Liver (tissue), 9 donors: ENCODE measurements around the gene SHTN1. TPM values are rescaled to one million over a fixed set of nuclear protein-coding genes. Genes with fewer than 3 reads are reported as not detected.

Experiments
- DNase-seq: peaks from one replicate; pipeline ENCODE4 v3.0.0-alpha.2; 2017; ENCODE audit warnings: low spot score
- H3K27ac ChIP-seq, 2 donors: one replicate each; pipeline ENCODE4 v1.7.0; 2013; ENCODE audit warnings: inconsistent platforms in 2 of 2, low read length in 2 of 2, control low read depth in 1 of 2, low read depth in 1 of 2, mild to moderate bottlenecking in 1 of 2
- H3K27me3 ChIP-seq, 4 donors: one replicate each; pipeline versions ENCODE4 v1.6.1 to v1.7.0; 2013; ENCODE audit warnings: low read length in 3 of 4, inconsistent platforms in 1 of 4, mild to moderate bottlenecking in 1 of 4, moderate library complexity in 1 of 4; ENCODE audit not compliant: control insufficient read depth in 4 of 4, insufficient read depth in 4 of 4
- H3K36me3 ChIP-seq, 4 donors: one replicate each; pipeline versions ENCODE4 v1.6.1 to v1.7.0; 2013; ENCODE audit warnings: low read length in 3 of 4, mild to moderate bottlenecking in 3 of 4, low read depth in 1 of 4, moderate library complexity in 1 of 4; ENCODE audit not compliant: control insufficient read depth in 4 of 4, insufficient read depth in 3 of 4
- H3K4me1 ChIP-seq, 4 donors: one replicate each; pipeline versions ENCODE4 v1.6.1 to v1.7.0; 2013; ENCODE audit warnings: low read length in 3 of 4, mild to moderate bottlenecking in 3 of 4, moderate library complexity in 1 of 4; ENCODE audit not compliant: control insufficient read depth in 4 of 4, insufficient read depth in 4 of 4
- H3K4me3 ChIP-seq, 3 donors: one replicate each; pipeline versions ENCODE4 v1.6.1 to v1.7.0; 2013; ENCODE audit warnings: low read length in 3 of 3, control low read depth in 1 of 3, low read depth in 1 of 3, mild to moderate bottlenecking in 1 of 3
- H3K9ac ChIP-seq, 2 donors: one replicate each; pipeline ENCODE4 v1.7.0; 2013; ENCODE audit warnings: low read length in 2 of 2, mild to moderate bottlenecking in 2 of 2, moderate library complexity in 2 of 2, control low read depth in 1 of 2, low read depth in 1 of 2
- H3K9me3 ChIP-seq, 4 donors: one replicate each; pipeline versions ENCODE4 v1.6.1 to v1.7.0; 2013; ENCODE audit warnings: low read length in 3 of 4; ENCODE audit not compliant: control insufficient read depth in 4 of 4
- EGR1 ChIP-seq, 2 donors: IDR thresholded peaks; 2 replicates each; pipeline ENCODE4 v1.6.1; 2016 to 2018; ENCODE audit warnings: antibody characterized with exemption in 2 of 2, low read depth in 2 of 2
- FOXA1 ChIP-seq: IDR thresholded peaks from 2 replicates; pipeline ENCODE4 v1.6.1; 2016; ENCODE audit warnings: antibody characterized with exemption
- FOXA2 ChIP-seq: IDR thresholded peaks from 2 replicates; pipeline ENCODE4 v1.6.1; 2016; ENCODE audit warnings: antibody characterized with exemption
- GABPA ChIP-seq, 2 donors: IDR thresholded peaks in 1 of 2; conservative IDR thresholded peaks in 1 of 2; 2 replicates each; pipeline ENCODE4 v1.6.1; 2016; ENCODE audit warnings: antibody characterized with exemption in 2 of 2, mild to moderate bottlenecking in 1 of 2, moderate library complexity in 1 of 2
- HNF4A ChIP-seq, 2 donors: conservative IDR thresholded peaks; 2 replicates each; pipeline ENCODE4 v1.6.1; 2016; ENCODE audit warnings: antibody characterized with exemption in 2 of 2, mild to moderate bottlenecking in 2 of 2
- HNF4G ChIP-seq: IDR thresholded peaks from 2 replicates; pipeline ENCODE4 v1.6.1; 2016; ENCODE audit warnings: antibody characterized with exemption
- JUND ChIP-seq, 2 donors: IDR thresholded peaks; 2 replicates each; pipeline ENCODE4 v1.6.1; 2016; ENCODE audit warnings: antibody characterized with exemption in 2 of 2
- NR2F2 ChIP-seq: IDR thresholded peaks from 2 replicates; pipeline ENCODE4 v1.6.1; 2016; ENCODE audit warnings: antibody characterized with exemption
- RXRA ChIP-seq, 2 donors: IDR thresholded peaks; 2 replicates each; pipeline ENCODE4 v1.6.1; 2017 to 2018; ENCODE audit warnings: antibody characterized with exemption in 2 of 2, mild to moderate bottlenecking in 1 of 2
- SP1 ChIP-seq: IDR thresholded peaks from 2 replicates; pipeline ENCODE4 v1.6.1; 2018; ENCODE audit warnings: antibody characterized with exemption, mild to moderate bottlenecking
- TAF1 ChIP-seq: conservative IDR thresholded peaks from 2 replicates; pipeline ENCODE4 v1.6.1; 2016; ENCODE audit warnings: antibody characterized with exemption, mild to moderate bottlenecking
- WGBS: extraction: QIAGEN DNeasy Blood & Tissue Kit; methylation state at CpG from one replicate; pipeline ENCODE4 v1.1.7; 2013; 5-methylcytosine and 5-hydroxymethylcytosine counted together
- polyA plus RNA-seq, 2 donors: library from polyadenylated mRNA; stranded (reverse) in 1 of 2; unstranded in 1 of 2; fragments of 200-250 nt in 1 of 2; fragments of >200 nt in 1 of 2; fragmentation: Nextera tagmentation in 1 of 2; extraction: Ambion mirVana in 1 of 2; gene quantifications; one replicate each; pipeline versions ENCODE4 v1.2.1 to v1.2.3, GENCODE V29; 2013 to 2015
- total RNA-seq, 2 donors: library from RNA; depleted of rRNA; stranded (reverse); fragments of >200 nt; gene quantifications; one replicate each; pipeline ENCODE4 v1.2.3, GENCODE V29; 2014
- TF ChIP-seq, protein P1 (sequence below): IDR thresholded peaks from 2 replicates; pipeline ENCODE4 v1.6.1; 2016; ENCODE audit warnings: antibody characterized with exemption
- TF ChIP-seq, protein P2 (sequence below): fragments of 150-350 bp; IDR thresholded peaks from 2 replicates; pipeline ENCODE4 v1.5.1; 2017; ENCODE audit warnings: improper control_type of control experiment, low read depth, low read length; ENCODE audit not compliant: missing input control
- TF ChIP-seq, protein P3 (sequence below): IDR thresholded peaks from 2 replicates; pipeline ENCODE4 v1.6.1; 2016; ENCODE audit warnings: antibody characterized with exemption
- TF ChIP-seq, protein P4 (sequence below): IDR thresholded peaks from 2 replicates; pipeline ENCODE4 v1.6.1; 2016; ENCODE audit warnings: antibody characterized with exemption, mild to moderate bottlenecking
- TF ChIP-seq, protein P5 (sequence below): IDR thresholded peaks from 2 replicates; pipeline ENCODE4 v1.6.1; 2016; ENCODE audit warnings: antibody characterized with exemption
- donor health status: healthy.
- donor health status: healthy.
- donor health status: healthy.
- donor health status: healthy.
- donor health status: healthy.

The SHTN1 gene
- total and polyA plus RNA-seq, 4 donors, result 3.2 to 11.7 (median 10.3) TPM

DNA sequence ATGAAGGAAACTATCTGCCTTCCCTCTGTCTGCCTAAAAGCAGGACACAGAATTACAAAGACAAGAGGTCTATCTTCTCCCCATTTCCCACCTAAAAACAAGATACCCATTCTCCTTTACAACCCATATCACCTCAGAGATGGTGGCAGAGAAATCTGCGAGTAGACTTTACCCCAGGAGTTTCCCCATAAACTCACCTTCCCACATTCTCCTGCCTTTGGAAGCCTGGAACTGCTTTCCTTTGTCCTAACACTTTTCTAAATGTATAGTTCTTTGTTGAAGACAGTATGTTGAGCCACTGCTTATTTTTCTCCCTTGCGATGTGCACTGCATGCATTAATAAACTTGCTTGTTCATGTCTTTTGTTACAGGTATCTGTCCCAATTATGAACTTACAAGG, 8.0 kb downstream of the SHTN1 start:
- Histone ChIP-seq H3K9ac (no peak overlapping the region), H3K4me1 (peaks cover 0 to 11% (median 3%) of the 10 kb centered on the region in 4 donors), H3K9me3 (no peaks in the 10 kb centered on the region), H3K36me3 (no peaks in the 10 kb centered on the region), H3K4me3 (no peak overlapping the region), H3K27ac (no peak overlapping the region), H3K27me3 (no peaks in the 10 kb centered on the region)
- 90% methylated on average over 2 of the region's 2 CpGs for WGBS
- DNase-seq, result no peak
- TF ChIP-seq HNF4G (no peak), HNF4A (conservative IDR thresholded peaks at IDR 0.05) (no peak), SP1 (no peak), EGR1 (IDR thresholded peaks at IDR 0.05; ENCODE audit: low read depth in 2 of 2) (no peak)
- TF ChIP-seq, protein P1, sequence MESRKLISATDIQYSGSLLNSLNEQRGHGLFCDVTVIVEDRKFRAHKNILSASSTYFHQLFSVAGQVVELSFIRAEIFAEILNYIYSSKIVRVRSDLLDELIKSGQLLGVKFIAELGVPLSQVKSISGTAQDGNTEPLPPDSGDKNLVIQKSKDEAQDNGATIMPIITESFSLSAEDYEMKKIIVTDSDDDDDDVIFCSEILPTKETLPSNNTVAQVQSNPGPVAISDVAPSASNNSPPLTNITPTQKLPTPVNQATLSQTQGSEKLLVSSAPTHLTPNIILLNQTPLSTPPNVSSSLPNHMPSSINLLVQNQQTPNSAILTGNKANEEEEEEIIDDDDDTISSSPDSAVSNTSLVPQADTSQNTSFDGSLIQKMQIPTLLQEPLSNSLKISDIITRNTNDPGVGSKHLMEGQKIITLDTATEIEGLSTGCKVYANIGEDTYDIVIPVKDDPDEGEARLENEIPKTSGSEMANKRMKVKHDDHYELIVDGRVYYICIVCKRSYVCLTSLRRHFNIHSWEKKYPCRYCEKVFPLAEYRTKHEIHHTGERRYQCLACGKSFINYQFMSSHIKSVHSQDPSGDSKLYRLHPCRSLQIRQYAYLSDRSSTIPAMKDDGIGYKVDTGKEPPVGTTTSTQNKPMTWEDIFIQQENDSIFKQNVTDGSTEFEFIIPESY, result no peak
- TF ChIP-seq, protein P2, sequence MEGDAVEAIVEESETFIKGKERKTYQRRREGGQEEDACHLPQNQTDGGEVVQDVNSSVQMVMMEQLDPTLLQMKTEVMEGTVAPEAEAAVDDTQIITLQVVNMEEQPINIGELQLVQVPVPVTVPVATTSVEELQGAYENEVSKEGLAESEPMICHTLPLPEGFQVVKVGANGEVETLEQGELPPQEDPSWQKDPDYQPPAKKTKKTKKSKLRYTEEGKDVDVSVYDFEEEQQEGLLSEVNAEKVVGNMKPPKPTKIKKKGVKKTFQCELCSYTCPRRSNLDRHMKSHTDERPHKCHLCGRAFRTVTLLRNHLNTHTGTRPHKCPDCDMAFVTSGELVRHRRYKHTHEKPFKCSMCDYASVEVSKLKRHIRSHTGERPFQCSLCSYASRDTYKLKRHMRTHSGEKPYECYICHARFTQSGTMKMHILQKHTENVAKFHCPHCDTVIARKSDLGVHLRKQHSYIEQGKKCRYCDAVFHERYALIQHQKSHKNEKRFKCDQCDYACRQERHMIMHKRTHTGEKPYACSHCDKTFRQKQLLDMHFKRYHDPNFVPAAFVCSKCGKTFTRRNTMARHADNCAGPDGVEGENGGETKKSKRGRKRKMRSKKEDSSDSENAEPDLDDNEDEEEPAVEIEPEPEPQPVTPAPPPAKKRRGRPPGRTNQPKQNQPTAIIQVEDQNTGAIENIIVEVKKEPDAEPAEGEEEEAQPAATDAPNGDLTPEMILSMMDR, result no peak
- TF ChIP-seq, protein P3, sequence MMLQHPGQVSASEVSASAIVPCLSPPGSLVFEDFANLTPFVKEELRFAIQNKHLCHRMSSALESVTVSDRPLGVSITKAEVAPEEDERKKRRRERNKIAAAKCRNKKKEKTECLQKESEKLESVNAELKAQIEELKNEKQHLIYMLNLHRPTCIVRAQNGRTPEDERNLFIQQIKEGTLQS, result no peak

DNA sequence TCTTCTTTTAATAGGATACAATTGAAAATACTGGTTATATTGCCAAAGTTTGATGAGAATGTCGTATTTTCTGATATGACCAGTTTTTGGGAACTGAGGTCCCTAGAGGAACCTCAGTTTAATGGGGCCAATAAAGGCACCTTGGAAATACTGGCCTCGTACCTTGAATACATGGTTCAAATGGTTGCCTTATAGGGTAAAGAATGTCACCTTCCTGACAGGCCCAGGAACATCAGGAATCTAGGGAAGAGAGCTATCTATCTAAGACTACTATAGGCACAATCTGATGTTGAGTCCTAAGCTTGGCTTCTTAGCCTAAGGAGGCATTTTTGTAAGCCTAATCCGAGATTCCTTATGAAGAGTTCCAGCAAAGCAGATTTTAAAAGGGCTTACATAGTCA, 9.3 kb downstream of the SHTN1 start:
- H3K4me1 ChIP-seq, result peaks cover 0 to 11% (median 3%) of the 10 kb centered on the region in 4 donors
- no peak for DNase-seq
- no peaks in the 10 kb centered on the region for H3K9me3 ChIP-seq
- H3K36me3 ChIP-seq, result no peaks in the 10 kb centered on the region
- TF ChIP-seq JUND (IDR thresholded peaks at IDR 0.05), result no peak
- TF ChIP-seq EGR1 (IDR thresholded peaks at IDR 0.05; ENCODE audit: low read depth in 2 of 2), result no peak
- no peak for TF ChIP-seq FOXA2
- TF ChIP-seq, protein P2, result no peak
- TF ChIP-seq SP1, result no peak
- TF ChIP-seq, protein P4, sequence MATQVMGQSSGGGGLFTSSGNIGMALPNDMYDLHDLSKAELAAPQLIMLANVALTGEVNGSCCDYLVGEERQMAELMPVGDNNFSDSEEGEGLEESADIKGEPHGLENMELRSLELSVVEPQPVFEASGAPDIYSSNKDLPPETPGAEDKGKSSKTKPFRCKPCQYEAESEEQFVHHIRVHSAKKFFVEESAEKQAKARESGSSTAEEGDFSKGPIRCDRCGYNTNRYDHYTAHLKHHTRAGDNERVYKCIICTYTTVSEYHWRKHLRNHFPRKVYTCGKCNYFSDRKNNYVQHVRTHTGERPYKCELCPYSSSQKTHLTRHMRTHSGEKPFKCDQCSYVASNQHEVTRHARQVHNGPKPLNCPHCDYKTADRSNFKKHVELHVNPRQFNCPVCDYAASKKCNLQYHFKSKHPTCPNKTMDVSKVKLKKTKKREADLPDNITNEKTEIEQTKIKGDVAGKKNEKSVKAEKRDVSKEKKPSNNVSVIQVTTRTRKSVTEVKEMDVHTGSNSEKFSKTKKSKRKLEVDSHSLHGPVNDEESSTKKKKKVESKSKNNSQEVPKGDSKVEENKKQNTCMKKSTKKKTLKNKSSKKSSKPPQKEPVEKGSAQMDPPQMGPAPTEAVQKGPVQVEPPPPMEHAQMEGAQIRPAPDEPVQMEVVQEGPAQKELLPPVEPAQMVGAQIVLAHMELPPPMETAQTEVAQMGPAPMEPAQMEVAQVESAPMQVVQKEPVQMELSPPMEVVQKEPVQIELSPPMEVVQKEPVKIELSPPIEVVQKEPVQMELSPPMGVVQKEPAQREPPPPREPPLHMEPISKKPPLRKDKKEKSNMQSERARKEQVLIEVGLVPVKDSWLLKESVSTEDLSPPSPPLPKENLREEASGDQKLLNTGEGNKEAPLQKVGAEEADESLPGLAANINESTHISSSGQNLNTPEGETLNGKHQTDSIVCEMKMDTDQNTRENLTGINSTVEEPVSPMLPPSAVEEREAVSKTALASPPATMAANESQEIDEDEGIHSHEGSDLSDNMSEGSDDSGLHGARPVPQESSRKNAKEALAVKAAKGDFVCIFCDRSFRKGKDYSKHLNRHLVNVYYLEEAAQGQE, result no peak
- TF ChIP-seq NR2F2, result no peak
- TF ChIP-seq, protein P5, sequence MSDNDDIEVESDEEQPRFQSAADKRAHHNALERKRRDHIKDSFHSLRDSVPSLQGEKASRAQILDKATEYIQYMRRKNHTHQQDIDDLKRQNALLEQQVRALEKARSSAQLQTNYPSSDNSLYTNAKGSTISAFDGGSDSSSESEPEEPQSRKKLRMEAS, result no peak
- TF ChIP-seq GABPA (IDR thresholded peaks at IDR 0.05 in 1 of 2, conservative IDR thresholded peaks at IDR 0.05 in 1 of 2), result no peak
- TF ChIP-seq FOXA1, result no peak
- no peak for TF ChIP-seq RXRA (IDR thresholded peaks at IDR 0.05)
- no peak for TF ChIP-seq TAF1
- no peak for TF ChIP-seq HNF4A (conservative IDR thresholded peaks at IDR 0.05)
- 93% methylated on average over 3 of the region's 3 CpGs for WGBS
- no peak overlapping the region for H3K27ac ChIP-seq
- H3K9ac ChIP-seq, result no peak overlapping the region
- no peak overlapping the region for H3K4me3 ChIP-seq
- H3K27me3 ChIP-seq, result no peaks in the 10 kb centered on the region
